GM19463 (cell line): ENCODE results near the gene PWWP2B.

Experiments
- ATAC-seq: cut with Tn5 transposase; IDR thresholded peaks from one replicate; pipeline ENCODE4 v1.9.1; 2021; ENCODE audit warnings: mild to moderate bottlenecking, moderate library complexity; ENCODE audit not compliant: unreplicated experiment

Gene PWWP2B

DNA sequence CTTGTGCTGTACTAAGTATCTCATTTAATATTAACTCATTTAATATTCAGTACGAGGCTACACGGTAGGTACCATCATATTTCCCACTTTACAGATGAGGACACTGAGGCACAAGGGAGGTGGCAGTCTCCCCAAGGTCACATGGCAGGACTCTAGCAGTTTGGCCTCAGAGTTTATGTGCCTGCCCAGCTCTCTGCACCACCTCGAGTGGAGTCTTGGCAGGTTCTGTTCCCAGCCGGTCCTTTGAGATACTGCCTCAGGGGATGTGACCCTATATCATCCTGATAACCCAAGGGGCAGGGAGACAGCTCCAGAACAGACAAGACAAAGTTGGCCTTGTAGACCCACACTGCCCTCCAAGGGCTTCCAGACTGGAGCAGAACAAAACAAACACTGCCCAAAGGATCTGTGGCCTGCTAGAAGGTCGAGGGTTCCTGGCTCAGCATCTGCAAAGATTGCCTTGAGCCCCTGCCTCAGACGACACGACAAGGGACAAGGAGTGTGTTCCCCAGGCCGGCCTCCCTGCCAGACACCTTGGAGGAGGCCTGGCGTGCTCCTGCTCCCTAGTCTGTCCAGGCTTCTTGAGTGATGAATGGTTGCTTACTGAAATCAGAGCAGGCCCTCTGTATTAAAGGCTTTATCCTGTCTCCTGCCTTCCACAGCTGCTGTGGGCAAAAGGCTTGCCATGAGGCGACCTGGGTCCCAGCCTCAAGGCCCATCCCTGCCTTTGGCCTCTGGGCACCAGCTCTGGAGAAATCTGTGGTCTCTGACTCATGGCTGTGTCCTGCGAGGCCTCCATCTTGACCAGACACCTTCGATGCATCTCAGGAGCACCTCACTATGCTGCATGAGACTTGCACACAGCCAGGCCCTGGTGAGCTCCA, 3.9 kb upstream of the PWWP2B start:
- no peak for ATAC-seq

DNA sequence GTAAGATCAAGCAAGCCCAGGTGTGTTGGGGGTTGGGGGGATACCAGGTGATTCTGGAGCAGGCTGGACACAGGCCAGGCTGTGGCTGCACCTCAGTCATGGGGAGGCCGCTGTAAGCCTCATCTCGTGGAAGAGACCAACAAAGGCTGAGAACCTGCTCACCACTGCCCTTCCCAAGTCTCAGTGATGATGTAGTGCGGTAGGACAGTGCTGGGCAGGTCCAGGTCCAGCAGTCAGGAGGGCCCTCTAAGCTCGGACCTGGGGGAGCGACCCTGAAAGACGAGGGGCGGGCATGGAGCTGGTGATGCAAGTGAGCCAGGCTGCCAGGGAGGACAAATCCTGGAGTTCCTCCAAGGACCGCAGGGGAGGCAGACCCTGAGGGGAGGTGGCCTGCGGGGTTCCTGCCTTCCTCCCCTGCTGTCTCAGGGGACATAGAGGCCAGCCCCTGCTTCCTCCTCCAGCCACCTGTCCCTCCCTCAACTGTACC, 3.3 kb upstream of the PWWP2B start:
- ATAC-seq = no peak

DNA sequence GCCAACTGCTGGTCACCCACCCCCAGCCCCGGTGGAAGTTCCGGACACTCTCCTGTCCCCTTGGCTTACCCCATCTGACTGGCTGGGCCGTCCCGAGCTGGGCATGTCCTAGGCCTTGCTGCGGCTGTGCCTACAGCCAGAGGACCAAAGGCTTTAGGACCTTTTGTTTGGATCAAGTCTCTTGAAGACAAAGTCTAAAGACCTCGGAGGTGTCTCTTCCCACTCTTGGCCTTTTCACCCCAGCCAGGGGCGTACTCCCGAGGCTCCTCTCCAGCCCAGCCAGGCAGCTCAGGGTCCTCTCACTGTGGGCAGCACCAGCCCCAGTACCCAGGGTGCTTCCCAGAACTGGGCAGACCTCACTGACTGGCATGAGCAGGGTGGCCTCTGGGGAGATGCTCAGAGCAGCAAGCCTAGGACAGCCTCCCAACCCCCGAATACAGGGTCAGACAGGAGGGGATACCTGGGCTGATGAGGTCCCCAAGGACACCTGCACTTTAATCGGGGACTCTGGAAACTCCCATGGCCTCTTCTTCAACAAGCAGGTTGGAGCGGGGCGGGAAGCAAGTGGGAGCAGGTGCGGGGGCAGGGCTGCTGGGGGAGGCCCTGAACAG, 2.7 kb upstream of the PWWP2B start:
- no peak for ATAC-seq

DNA sequence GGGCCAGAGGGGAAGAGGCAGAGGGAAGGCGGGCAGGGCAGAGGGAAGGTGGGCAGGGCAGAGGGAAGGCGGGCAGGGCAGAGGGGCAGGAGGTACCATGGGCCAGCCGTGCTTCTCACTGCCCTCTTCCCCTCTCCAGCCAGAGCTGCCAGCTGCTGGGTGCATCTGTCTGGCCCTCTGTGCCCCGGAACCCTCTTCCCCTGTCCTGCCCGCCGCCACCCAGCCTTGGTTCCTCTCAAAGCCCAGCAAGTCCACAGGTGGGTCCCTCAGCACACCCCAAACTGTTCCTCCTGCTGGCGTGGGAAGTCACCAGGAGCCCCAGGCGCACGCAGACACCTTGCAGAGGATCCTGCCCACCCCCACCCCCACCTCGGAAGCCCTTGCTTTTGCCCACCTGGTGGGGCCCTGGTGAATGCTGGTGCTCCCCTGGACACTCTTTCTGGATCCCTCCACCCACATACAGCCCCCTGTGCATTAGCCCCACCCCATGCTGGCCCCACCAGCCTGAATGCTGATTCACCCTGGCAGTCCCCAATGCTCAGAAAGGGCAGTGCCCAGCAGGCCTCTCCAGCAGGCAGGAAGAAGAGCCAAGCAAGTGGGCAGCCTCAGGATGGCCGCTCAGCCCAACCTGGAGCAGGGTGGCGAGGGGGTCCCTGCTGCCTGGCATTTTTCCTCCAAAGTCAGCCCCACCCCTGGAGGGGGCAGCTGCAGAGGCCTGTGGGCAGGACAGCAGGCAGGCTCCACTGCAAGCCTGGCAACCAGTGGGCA, 1.9 kb upstream of the PWWP2B start:
- ATAC-seq = no peak

DNA sequence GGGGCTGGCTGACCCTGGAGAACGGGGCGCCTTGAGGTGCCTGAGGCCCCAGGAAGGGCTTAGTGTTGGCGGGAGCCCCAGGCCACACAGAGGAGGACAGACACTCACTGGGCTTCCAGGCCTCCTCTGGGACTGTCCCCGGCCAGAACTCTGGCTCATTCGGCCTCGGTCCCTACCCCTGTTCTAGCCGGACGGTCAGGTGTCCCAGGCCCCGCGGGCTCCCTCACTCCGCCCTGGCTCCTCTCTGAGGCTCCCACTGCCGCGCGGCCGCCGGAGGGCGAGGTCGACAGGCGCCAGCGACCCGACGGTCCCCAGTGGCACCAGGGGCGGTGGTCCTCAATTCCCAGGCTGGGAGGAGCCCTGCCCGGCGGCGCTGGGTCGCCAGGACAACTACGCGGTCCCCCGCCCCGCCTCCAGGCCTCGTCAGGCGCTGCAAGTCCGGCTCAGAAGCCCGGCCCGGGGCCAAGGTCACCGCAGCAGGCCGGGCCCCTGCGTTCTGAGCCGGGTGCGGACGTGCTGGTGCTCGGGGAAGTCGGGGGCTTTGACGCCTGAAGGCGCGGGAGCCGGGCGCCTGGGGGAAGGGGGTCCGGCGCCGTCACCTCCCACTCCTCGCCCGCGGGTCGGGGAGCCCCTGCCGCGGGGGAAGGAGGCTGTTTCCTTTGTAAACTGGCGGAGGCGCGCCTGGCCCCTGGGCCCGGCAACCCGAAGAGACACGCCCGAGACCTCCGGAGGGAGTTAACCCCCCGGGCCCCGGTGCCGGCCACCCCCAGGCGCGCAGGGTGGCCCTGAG, 1.1 kb upstream of the PWWP2B start:
- ATAC-seq = no peak

DNA sequence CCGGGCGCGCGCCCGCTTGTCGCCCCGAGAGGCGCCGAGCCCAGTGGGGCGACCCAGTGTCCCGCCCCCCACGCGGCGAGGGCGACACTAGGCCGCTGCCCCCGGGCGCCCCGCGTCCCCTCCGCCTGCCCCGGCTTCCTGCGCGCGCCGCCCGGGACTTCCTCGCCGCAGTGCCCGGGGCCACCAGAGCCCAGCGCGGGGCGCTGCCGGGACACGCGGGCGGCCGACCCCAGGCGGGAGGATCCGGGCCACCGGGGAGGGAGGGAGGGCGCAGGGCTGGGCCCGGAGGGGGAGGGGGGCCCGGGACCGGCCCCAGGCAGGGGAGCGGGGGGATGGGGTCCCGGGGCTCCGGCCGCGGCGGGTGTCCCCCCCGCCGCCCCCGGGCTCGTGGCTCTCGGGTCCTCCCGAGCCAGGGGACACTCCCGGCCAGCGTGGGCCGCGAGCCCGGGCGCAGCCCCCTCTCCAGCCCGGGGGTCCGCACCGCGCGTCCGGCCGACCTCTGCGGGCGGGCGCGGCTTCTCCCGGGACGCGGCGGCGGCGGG, 435 bp upstream of the PWWP2B start:
- peak; percentile 29 for ATAC-seq

DNA sequence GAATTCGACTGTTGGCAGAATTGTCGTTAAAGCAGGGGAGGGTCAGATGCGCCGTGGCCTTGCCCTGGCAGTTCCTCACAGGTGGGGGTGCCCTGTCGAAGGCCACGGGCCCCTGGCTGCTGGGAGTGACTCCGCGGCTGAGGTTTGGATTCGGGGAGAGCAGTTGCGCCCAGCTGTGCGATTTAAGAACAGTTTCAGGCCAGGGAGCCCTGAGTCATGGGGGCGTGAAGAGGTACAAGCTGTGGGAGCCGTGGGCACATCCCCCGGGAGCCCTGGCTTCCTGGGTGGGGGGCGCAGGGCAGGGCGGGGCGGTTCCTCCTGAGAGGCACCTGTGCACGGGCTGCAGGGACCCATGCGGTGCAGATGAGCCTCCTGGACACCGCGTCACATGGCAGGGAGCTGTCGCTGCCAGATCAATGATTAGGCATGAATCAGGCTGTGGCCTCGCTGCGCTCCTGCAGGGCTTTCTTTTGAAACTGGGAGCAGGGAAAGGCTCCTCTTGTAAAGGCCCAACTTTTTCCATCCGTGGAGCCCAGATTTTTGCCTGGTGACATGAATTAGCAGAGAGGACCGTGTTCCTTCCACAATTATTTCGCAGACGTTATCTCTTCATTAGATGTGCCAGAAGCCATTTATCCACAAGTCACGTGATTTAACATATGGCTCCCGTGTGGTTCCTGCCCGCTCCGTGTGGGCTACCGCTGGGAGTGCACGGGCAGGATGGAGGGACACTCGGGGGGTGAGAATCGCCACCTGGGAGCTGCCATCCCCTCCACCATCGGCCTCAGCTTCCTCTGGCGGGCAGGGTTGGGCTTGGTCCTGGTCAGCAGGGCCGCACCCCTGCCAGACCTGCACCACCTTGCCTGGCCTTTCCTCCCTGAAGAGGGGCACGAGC, 918 bp downstream of the PWWP2B start:
- ATAC-seq = peak; percentile 34

DNA sequence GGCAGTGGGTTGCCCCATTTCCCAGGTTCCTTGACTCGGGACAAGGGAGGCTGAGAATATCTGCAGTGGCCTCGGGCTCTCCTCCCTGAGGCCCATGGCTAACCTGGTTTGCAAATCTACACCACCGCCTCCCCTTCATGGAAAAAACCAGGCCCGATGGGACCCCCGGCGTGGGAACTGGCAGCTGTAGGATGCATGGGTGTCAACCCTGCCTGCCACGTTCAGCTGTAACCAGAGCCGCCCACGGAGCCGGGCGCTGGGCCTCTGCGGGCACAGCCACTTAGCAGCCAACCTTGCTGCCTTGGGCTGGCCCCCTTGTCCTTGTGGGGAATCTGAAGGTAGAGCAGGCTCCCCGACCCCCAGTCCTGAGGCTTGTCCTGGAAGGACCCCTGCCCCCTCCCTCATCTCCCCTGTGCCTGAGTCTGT, 1.6 kb downstream of the PWWP2B start:
- ATAC-seq = no peak

DNA sequence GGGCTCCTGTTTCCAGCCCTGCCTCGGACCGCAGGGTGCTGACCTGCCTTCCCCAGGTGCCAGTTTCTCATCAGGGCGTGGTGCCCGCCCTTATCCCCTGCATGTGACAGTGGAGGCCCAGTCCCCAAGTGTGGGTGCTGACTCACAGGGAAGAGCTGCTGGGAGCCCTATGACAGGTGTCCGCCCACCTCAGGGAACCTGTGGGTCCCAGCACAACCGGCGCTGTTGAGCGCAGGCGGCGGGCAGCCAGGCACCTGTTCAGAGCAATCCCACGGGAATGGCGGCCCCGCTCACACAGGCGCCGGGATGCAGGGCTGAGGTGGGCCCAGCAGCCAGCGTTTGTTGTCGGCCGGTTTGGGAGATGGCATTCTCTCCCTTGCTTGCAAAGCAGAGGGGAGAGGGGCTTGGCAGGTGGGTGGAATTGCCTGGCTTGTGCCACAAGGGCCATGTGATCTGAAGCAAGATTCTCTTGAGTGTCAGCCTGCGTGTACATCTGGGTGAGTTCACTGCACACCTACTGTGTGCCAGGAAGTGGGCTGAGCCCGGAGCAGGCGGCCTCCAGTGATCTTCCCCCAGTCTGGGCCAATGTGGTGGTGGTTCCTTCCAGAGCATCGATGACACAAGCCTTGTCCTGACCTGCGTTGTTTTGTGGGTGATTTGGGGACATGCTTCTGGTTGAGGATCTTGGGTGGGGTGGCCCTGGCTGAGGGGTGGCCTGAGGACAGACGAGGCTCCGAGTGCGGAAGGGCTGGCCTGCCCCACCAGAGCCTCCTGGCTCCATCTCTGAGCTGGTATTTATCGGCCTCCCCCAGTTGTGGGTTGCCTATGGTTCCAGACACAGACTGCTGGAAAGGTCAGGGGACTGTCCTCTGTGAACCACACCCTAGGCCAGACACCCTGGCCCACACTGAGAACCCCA, 2.4 kb downstream of the PWWP2B start:
- no peak for ATAC-seq

DNA sequence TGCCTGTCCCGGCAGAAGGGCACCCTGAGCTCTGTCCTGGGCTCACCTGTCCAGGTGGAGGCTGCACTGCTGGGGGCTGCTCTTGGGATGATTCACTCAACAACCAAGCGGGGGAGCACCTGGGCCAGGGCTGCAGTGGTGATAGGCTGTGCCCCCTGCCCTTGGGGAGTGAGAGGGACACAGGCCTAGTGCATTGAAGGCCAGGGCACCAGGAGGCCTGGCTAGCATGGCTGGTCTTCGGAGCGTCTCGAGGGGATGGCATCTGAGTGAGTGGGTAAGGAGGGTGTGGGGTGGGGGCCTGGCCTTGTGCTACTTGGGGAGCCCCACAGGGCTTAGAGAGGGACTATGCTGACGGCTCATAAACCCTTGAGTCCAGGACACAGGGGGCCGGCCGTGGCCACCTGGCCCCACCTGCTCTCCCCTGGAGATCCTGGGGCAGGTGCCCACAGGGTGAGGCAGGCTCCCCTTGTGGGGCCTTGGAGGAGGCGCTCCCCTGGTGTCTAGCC, 3.1 kb downstream of the PWWP2B start:
- no peak for ATAC-seq

DNA sequence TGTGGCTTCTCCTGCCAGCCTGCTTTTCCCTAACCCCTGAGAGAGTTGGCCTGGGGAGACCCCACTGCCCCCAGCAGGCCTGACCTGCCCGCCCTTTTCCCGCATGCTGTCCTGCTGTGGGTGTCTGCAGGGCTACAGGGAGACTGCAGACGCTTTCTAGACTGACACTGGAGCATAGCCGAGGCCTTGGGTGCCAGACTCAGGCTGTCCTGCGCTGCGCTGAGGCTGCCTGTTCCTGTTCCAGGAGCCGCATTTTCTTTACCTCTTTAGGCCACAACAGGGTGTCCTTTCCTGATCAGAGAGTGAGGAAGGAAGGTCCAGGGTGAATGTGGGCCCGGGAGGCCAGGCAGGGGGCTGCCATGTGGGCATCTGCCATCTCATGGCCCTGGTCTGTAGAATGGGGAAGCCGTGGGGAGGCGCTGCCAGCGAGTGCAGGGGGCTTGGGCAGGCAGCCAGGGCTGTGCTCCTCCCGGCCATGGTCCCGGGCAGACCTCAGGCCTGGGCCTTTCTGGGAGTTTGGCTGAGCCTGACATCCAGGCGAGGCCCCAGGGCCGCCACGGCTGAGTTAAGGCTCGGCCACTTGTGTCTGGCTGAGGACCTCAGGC, 3.6 kb downstream of the PWWP2B start:
- no peak for ATAC-seq

DNA sequence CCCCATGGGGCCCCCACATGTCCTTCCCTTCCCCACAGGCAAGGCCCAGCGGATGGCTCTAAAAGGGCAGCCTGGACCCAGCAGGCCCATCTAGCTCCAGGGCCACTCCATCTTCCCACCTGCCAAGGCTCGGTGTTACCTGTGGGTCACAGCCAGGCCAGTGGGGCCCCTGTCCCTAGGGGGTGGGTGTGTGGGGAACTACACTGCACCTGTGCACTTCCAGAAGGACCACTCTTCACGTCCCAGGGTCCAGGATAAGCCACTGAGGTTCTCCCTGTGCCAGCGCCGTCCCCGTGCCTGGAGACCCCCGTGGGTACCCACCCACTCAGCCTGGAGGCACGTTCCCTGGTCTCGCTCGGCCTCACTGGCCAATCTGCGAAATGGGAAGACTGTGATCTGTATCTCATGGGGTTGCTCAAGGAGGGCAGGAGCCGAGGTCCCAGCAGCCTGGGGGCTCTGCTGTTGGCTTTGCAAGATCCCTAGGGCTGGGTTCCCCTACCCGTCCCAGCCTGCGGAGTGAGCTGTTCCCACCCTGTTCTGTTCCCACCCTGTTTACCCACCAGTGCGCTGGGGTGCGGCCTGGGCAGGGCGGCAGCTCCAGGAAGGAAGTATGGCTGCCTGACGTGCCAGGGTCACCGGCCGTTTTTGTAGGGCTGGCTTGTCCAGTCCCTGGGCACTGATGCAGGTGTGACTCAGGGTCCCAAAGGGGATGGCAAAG, 4.6 kb downstream of the PWWP2B start:
- no peak for ATAC-seq

DNA sequence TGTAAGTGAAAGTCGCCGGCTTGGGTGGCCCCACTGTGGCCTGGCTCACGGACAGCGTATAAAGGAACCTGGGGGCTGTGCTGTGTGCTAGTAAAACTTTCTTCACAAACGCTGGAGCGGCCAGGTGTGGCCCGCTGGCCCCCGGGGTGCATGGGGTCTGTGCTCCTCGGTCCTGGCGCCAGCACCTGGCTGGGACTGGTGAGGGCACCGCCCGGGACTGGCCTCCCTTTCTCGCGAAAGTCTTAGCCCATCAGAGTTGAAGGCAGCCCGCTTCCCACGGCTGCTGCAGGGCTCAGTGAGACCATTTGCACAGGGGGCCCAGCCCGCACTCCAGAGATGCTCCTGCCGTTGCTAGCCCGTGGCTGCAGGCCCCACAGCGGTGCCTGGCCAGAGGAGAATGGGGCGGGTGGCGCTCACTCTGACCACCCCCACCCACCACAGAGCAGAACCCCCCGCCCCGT, 5.8 kb downstream of the PWWP2B start:
- no peak for ATAC-seq

DNA sequence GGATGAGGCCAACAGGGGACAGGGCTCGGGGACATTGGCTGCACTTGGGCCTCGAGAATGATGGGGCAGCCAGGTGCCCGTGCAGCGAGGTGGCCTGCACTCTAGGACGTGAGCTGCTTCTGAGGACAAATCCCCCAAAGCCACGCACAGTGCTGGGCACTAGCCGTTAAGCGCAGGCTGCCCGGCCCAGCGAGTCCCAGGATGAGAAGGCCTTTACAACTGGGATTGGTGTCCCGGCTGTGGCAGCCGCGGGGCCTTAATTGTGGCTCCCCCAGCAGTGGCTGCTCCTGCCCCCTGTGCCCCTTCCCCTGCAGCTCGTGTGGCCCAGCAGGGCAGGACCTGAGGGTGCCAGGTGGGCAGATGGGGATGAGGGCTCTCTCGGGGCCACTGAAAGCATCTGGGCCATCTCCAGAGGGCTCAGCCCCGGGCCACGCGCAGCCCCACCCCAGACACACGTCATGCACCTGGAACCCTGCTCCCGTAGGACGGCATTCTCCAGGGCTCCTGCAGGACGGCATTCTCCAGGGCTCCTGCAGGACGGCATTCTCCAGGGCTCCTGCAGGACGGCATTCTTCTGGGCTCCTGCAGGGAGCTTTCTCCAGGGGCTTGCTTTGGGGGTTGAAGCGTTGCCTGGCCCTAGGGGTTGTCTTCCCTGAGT, 6.6 kb downstream of the PWWP2B start:
- ATAC-seq = no peak

DNA sequence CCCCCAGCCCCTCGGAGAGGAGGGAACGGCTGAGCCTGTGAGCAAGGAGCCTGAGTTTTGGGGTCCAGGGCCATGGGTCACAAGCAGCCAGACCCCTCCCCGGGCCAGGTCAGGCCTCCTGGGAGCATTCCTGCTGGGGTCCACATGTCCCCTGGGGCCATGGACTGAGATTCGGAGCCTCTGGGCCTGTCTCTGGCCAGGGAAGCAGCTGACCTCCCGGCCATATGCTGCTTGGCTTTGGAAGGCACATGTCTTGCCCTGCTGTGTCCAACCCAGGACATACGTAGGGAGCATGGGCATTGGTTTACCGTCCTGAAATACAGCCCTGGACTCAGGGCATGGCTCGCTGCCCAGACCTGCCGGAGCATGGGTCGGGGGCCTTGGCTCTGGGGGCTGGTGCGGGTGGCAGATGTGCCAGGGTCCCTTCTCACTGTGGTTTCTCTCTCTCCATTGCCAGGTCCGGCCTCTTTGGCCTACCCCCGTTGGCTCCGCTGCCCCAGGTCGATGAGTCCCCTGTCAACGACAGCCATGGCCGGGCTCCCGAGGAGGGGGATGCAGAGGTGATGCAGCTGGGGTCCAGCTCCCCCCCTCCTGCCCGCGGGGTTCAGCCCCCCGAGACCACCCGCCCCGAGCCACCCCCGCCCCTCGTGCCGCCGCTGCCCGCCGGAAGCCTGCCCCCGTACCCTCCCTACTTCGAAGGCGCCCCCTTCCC, 7.3 kb downstream of the PWWP2B start:
- no peak for ATAC-seq

DNA sequence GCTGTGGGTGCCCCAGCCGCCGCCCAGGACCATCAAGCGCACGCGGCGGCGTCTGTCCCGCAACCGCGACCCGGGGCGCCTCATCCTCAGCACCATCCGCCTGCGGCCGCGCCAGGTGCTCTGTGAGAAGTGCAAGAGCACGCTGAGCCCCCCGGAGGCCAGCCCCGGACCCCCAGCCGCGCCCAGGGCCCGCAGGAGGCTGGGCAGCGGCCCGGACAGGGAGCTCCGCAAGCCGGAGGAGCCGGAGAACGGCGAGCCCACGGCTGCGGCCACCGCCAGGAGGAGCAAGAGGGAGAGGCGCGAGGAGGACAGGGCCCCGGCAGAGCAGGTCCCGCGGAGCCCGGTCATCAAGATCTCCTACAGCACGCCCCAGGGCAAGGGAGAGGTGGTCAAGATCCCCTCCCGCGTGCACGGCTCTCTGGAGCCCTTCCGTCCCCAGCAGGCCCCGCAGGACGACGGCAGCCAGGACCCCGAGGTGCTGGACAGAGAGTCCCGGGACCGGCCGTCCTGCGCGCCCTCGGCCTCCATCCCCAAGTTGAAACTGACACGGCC, 8.0 kb downstream of the PWWP2B start:
- ATAC-seq = no peak
